ENCODE data around the gene SNRNP25.

Gene SNRNP25

GRCh38 chr16:78444-79150 is 25.0 kb downstream of the SNRNP25 start:
- peak overlapping the region; percentile 81 for H3K4me3 ChIP-seq (ENCODE audit: insufficient read depth, low read depth, low read length, poor library complexity, severe bottlenecking)
- H3K9me3 ChIP-seq (ENCODE audit: control insufficient read depth, low read length), result no peaks in the 10 kb centered on the region
- no peaks in the 10 kb centered on the region for H3K36me3 ChIP-seq (ENCODE audit: control insufficient read depth, insufficient read depth, low read length)
- H3K27me3 ChIP-seq (replicated peaks; ENCODE audit: control insufficient read depth, insufficient read depth, low read length, poor library complexity, severe bottlenecking), result no peaks in the 10 kb centered on the region
- DNase-seq, result no peak
- H3K4me1 ChIP-seq (ENCODE audit: control insufficient read depth, insufficient read depth, low read length, poor library complexity, severe bottlenecking), result peaks cover 23% of the 10 kb centered on the region
- H3K27ac ChIP-seq (ENCODE audit: insufficient read depth, low read length, poor library complexity, severe bottlenecking), result peak overlapping the region; percentile 53

GRCh38 chr16:79151-80054 is 25.8 kb downstream of the SNRNP25 start:
- no peak for DNase-seq
- H3K36me3 ChIP-seq (ENCODE audit: control insufficient read depth, insufficient read depth, low read length), result no peaks in the 10 kb centered on the region
- no peak overlapping the region for H3K4me3 ChIP-seq (ENCODE audit: insufficient read depth, low read depth, low read length, poor library complexity, severe bottlenecking)
- H3K9me3 ChIP-seq (ENCODE audit: control insufficient read depth, low read length), result no peaks in the 10 kb centered on the region
- H3K27ac ChIP-seq (ENCODE audit: insufficient read depth, low read length, poor library complexity, severe bottlenecking), result no peak overlapping the region
- no peaks in the 10 kb centered on the region for H3K27me3 ChIP-seq (replicated peaks; ENCODE audit: control insufficient read depth, insufficient read depth, low read length, poor library complexity, severe bottlenecking)
- peaks cover 29% of the 10 kb centered on the region for H3K4me1 ChIP-seq (ENCODE audit: control insufficient read depth, insufficient read depth, low read length, poor library complexity, severe bottlenecking)

DNA sequence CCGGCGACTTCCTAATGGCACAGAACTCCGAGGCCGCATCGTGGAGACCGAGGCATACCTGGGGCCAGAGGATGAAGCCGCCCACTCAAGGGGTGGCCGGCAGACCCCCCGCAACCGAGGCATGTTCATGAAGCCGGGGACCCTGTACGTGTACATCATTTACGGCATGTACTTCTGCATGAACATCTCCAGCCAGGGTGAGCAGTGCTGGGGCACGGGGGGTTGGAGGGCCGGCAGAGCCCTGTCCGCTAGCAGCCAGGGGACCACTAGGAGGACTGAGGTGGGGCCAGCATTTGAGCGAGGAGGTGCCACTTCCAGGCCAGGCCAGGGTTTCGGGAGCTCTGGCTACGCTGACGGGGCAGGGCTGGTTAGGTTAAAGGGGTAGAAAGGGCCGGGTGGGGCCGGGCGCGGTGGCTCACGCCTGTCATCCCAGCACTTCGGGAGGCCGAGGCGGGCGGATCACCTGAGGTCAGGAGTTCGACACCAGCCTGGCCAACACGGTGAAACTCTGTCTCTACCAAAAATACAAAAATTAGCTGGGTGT is 29.5 kb downstream of the SNRNP25 start:
- no peak overlapping the region for H3K4me3 ChIP-seq (ENCODE audit: insufficient read depth, low read depth, low read length, poor library complexity, severe bottlenecking)
- H3K4me1 ChIP-seq (ENCODE audit: control insufficient read depth, insufficient read depth, low read length, poor library complexity, severe bottlenecking), result peaks cover 22% of the 10 kb centered on the region
- no peak for DNase-seq
- H3K27ac ChIP-seq (ENCODE audit: insufficient read depth, low read length, poor library complexity, severe bottlenecking), result no peak overlapping the region
- H3K36me3 ChIP-seq (ENCODE audit: control insufficient read depth, insufficient read depth, low read length), result peaks cover 11% of the 10 kb centered on the region
- no peaks in the 10 kb centered on the region for H3K9me3 ChIP-seq (ENCODE audit: control insufficient read depth, low read length)
- no peaks in the 10 kb centered on the region for H3K27me3 ChIP-seq (replicated peaks; ENCODE audit: control insufficient read depth, insufficient read depth, low read length, poor library complexity, severe bottlenecking)

GRCh38 chr16:83781-84615 is 30.4 kb downstream of the SNRNP25 start:
- Histone ChIP-seq H3K27me3 (replicated peaks; ENCODE audit: control insufficient read depth, insufficient read depth, low read length, poor library complexity, severe bottlenecking) (no peaks in the 10 kb centered on the region), H3K4me1 (ENCODE audit: control insufficient read depth, insufficient read depth, low read length, poor library complexity, severe bottlenecking) (peaks cover 15% of the 10 kb centered on the region), H3K36me3 (ENCODE audit: control insufficient read depth, insufficient read depth, low read length) (peaks cover 19% of the 10 kb centered on the region), H3K4me3 (ENCODE audit: insufficient read depth, low read depth, low read length, poor library complexity, severe bottlenecking) (no peak overlapping the region), H3K27ac (ENCODE audit: insufficient read depth, low read length, poor library complexity, severe bottlenecking) (no peak overlapping the region), H3K9me3 (ENCODE audit: control insufficient read depth, low read length) (no peaks in the 10 kb centered on the region)
- DNase-seq, result no peak

DNA sequence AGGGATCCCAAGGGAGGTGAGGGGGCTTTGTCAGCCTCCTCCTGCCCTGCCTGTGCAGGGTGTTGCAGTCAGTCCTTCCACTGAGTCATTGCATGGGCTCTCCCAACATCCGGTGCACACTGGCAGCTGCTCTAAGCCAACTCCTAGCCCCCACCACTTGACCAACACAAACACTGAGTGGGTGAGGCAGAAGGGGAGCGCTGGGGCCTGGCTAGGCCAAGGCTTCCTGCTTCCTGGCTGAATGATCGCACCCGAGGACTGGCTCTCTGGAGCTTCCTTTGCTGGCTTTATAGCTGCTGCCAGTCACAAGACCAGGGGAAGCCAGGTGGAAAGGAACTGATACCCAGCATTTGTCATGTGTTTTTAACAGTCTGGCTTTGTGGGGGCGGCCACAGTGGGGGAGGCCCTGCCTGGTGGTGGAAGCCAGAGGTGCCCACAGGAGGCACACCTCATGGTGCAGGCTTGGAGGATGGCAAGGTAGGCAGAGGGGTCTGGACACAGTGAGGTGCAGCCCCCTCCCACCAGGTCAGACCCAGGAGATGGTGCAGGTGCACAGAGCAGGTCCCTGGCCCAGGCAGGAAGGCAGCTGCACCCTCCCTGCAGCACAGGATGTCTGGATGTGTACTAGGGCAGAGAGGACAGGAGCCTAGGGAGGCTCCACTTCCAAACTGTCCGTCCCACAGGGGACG is 31.2 kb downstream of the SNRNP25 start:
- Histone ChIP-seq H3K27ac (ENCODE audit: insufficient read depth, low read length, poor library complexity, severe bottlenecking) (peak overlapping the region; percentile 7), H3K27me3 (replicated peaks; ENCODE audit: control insufficient read depth, insufficient read depth, low read length, poor library complexity, severe bottlenecking) (no peaks in the 10 kb centered on the region), H3K4me1 (ENCODE audit: control insufficient read depth, insufficient read depth, low read length, poor library complexity, severe bottlenecking) (peaks cover 14% of the 10 kb centered on the region), H3K36me3 (ENCODE audit: control insufficient read depth, insufficient read depth, low read length) (peaks cover 23% of the 10 kb centered on the region), H3K9me3 (ENCODE audit: control insufficient read depth, low read length) (no peaks in the 10 kb centered on the region), H3K4me3 (ENCODE audit: insufficient read depth, low read depth, low read length, poor library complexity, severe bottlenecking) (no peak overlapping the region)
- DNase-seq, result no peak

DNA sequence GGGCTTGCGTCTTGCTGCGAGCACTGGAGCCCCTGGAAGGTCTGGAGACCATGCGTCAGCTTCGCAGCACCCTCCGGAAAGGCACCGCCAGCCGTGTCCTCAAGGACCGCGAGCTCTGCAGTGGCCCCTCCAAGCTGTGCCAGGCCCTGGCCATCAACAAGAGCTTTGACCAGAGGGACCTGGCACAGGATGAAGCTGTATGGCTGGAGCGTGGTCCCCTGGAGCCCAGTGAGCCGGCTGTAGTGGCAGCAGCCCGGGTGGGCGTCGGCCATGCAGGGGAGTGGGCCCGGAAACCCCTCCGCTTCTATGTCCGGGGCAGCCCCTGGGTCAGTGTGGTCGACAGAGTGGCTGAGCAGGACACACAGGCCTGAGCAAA is 31.8 kb downstream of the SNRNP25 start:
- peaks cover 14% of the 10 kb centered on the region for H3K4me1 ChIP-seq (ENCODE audit: control insufficient read depth, insufficient read depth, low read length, poor library complexity, severe bottlenecking)
- H3K9me3 ChIP-seq (ENCODE audit: control insufficient read depth, low read length), result no peaks in the 10 kb centered on the region
- peaks cover 23% of the 10 kb centered on the region for H3K36me3 ChIP-seq (ENCODE audit: control insufficient read depth, insufficient read depth, low read length)
- H3K27ac ChIP-seq (ENCODE audit: insufficient read depth, low read length, poor library complexity, severe bottlenecking), result peak overlapping the region; percentile 7
- DNase-seq, result no peak
- H3K27me3 ChIP-seq (replicated peaks; ENCODE audit: control insufficient read depth, insufficient read depth, low read length, poor library complexity, severe bottlenecking), result no peaks in the 10 kb centered on the region
- H3K4me3 ChIP-seq (ENCODE audit: insufficient read depth, low read depth, low read length, poor library complexity, severe bottlenecking), result no peak overlapping the region

DNA sequence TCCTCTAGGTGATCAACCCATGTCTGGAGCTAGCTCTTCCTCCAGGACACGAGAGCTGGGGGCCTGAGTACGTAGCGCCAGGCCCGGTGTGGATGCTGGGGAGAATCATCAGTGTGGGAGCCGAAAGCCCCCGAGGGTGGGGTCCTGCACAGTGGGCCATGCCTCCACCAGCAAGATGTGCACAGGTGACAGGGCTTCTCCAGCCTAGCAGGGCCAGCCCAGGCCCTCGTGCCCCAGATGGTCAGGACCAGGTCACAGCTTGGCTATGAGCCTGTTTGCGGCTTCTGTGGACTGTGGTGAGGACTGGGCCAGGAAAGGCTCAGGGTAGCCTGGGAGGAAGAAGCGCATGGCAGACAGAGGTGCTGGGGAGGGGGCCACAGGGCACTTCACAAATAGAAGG is 32.2 kb downstream of the SNRNP25 start:
- Histone ChIP-seq H3K27ac (ENCODE audit: insufficient read depth, low read length, poor library complexity, severe bottlenecking) (no peak overlapping the region), H3K27me3 (replicated peaks; ENCODE audit: control insufficient read depth, insufficient read depth, low read length, poor library complexity, severe bottlenecking) (no peaks in the 10 kb centered on the region), H3K4me3 (ENCODE audit: insufficient read depth, low read depth, low read length, poor library complexity, severe bottlenecking) (no peak overlapping the region), H3K36me3 (ENCODE audit: control insufficient read depth, insufficient read depth, low read length) (peaks cover 23% of the 10 kb centered on the region), H3K9me3 (ENCODE audit: control insufficient read depth, low read length) (no peaks in the 10 kb centered on the region), H3K4me1 (ENCODE audit: control insufficient read depth, insufficient read depth, low read length, poor library complexity, severe bottlenecking) (peaks cover 14% of the 10 kb centered on the region)
- no peak for DNase-seq

DNA sequence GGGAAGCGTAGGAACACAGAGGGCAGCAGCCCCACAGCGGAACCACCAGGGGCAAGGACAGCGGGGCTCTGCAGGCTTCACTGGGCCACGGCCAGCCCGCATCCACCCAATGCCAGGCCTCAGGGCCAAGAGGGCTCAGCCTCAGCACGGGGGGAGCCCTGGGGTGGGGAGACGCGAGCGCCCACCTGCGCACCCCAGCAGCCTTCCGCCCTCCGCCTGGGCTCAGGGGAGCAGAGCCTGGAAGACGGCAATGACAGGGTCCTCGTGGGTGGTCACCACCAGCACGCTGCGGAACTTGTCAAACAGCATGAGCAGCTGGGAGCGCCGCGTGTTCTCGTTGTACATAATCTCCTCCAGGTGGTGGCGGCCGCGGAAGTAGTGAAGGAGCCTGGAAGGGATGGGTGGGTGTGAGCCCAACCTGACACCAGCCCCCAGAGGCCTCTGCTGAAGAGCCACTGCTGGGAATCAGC is 32.9 kb downstream of the SNRNP25 start:
- H3K9me3 ChIP-seq (ENCODE audit: control insufficient read depth, low read length), result no peaks in the 10 kb centered on the region
- H3K27ac ChIP-seq (ENCODE audit: insufficient read depth, low read length, poor library complexity, severe bottlenecking), result no peak overlapping the region
- H3K36me3 ChIP-seq (ENCODE audit: control insufficient read depth, insufficient read depth, low read length), result peaks cover 23% of the 10 kb centered on the region
- no peak overlapping the region for H3K4me3 ChIP-seq (ENCODE audit: insufficient read depth, low read depth, low read length, poor library complexity, severe bottlenecking)
- H3K4me1 ChIP-seq (ENCODE audit: control insufficient read depth, insufficient read depth, low read length, poor library complexity, severe bottlenecking), result peaks cover 14% of the 10 kb centered on the region
- DNase-seq, result no peak
- H3K27me3 ChIP-seq (replicated peaks; ENCODE audit: control insufficient read depth, insufficient read depth, low read length, poor library complexity, severe bottlenecking), result no peaks in the 10 kb centered on the region

- no peak overlapping the region for H3K27ac ChIP-seq (ENCODE audit: insufficient read depth, low read length, poor library complexity, severe bottlenecking)
- H3K27me3 ChIP-seq (replicated peaks; ENCODE audit: control insufficient read depth, insufficient read depth, low read length, poor library complexity, severe bottlenecking), result no peaks in the 10 kb centered on the region
- DNase-seq, result no peak
- peaks cover 14% of the 10 kb centered on the region for H3K4me1 ChIP-seq (ENCODE audit: control insufficient read depth, insufficient read depth, low read length, poor library complexity, severe bottlenecking)
- H3K4me3 ChIP-seq (ENCODE audit: insufficient read depth, low read depth, low read length, poor library complexity, severe bottlenecking), result no peak overlapping the region
- no peaks in the 10 kb centered on the region for H3K9me3 ChIP-seq (ENCODE audit: control insufficient read depth, low read length)
- H3K36me3 ChIP-seq (ENCODE audit: control insufficient read depth, insufficient read depth, low read length), result peaks cover 23% of the 10 kb centered on the region
These were observed 35.0 kb downstream of the SNRNP25 start for GRCh38 chr16:88613-89012.

Data from effector memory CD4-positive, alpha-beta T cell (primary cell).